ENCODE results near the gene TACR2. TPM values are rescaled to one million over a fixed set of nuclear protein-coding genes. Genes with fewer than 3 reads are reported as not detected.

TACR2 gene
- total and polyA plus RNA-seq, 7 donors, result 6.0 to 184 (median 162) TPM; not detected in 1

GRCh38 chr10:69412232-69412790, 4.4 kb downstream of the TACR2 start:
- Histone ChIP-seq H3K4me3 (peak overlapping the region in 2 of 4 donors; percentile 57 to 62), H3K4me1 (peaks cover 0 to 60% (median 50%) of the 10 kb centered on the region in 4 donors), H3K27ac (peak overlapping the region; percentile 88 to 97 (median 94)), H3K27me3 (no peaks in the 10 kb centered on the region), H3K36me3 (no peaks in the 10 kb centered on the region), H3K9me3 (no peaks in the 10 kb centered on the region)
- DNase-seq, result no peak
- TF ChIP-seq POLR2A (IDR thresholded peaks at IDR 0.05) (no peak), POLR2AphosphoS5 (IDR thresholded peaks at IDR 0.05) (no peak), CTCF (IDR thresholded peaks at IDR 0.05) (no peak), EP300 (IDR thresholded peaks at IDR 0.05) (no peak)
- intact Hi-C loops (cut with DNase I), result no loop called here
- 75 to 86% methylated on average over 3 of the region's 3 CpGs for WGBS, 2 donors

- H3K4me3 ChIP-seq, result peak overlapping the region in 2 of 4 donors; percentile 57 to 62
- no peaks in the 10 kb centered on the region for H3K9me3 ChIP-seq
- intact Hi-C loops (cut with DNase I), result no loop called here
- peaks cover 0 to 68% (median 55%) of the 10 kb centered on the region in 4 donors for H3K4me1 ChIP-seq
- H3K27me3 ChIP-seq, result no peaks in the 10 kb centered on the region
- 58 to 74% methylated on average over 4 of the region's 4 CpGs for WGBS, 2 donors
- TF ChIP-seq POLR2AphosphoS5 (IDR thresholded peaks at IDR 0.05) (peak in 2 of 4 donors; percentile 39 to 56), CTCF (IDR thresholded peaks at IDR 0.05) (no peak), EP300 (IDR thresholded peaks at IDR 0.05) (peak in 2 of 4 donors; percentile 47 to 66), POLR2A (IDR thresholded peaks at IDR 0.05) (no peak)
- H3K27ac ChIP-seq, result peak overlapping the region; percentile 88 to 97 (median 94)
- H3K36me3 ChIP-seq, result peaks cover 0 to 6% (median 2%) of the 10 kb centered on the region in 4 donors
- DNase-seq, result peak; percentile 72
These were observed 5.2 kb downstream of the TACR2 start for GRCh38 chr10:69411476-69411875.

- H3K9me3 ChIP-seq, result no peaks in the 10 kb centered on the region
- peaks cover 0 to 16% (median 7%) of the 10 kb centered on the region in 4 donors for H3K36me3 ChIP-seq
- 83 to 91% methylated on average over 10 of the region's 10 CpGs for WGBS, 2 donors
- H3K4me3 ChIP-seq, result no peak overlapping the region
- no peaks in the 10 kb centered on the region for H3K27me3 ChIP-seq
- H3K27ac ChIP-seq, result peak overlapping the region; percentile 88 to 97 (median 94)
- no peak for DNase-seq
- TF ChIP-seq POLR2A (IDR thresholded peaks at IDR 0.05) (no peak), CTCF (IDR thresholded peaks at IDR 0.05) (no peak), POLR2AphosphoS5 (IDR thresholded peaks at IDR 0.05) (peak in 2 of 4 donors; percentile 32 to 63), EP300 (IDR thresholded peaks at IDR 0.05) (peak in 3 of 4 donors; percentile 49 to 86 (median 50))
- peaks cover 0 to 78% (median 64%) of the 10 kb centered on the region in 4 donors for H3K4me1 ChIP-seq
- intact Hi-C loops (cut with DNase I), result no loop called here
These were observed 6.2 kb downstream of the TACR2 start for GRCh38 chr10:69410487-69410886.

- Histone ChIP-seq H3K27ac (peak overlapping the region; percentile 88 to 97 (median 94)), H3K36me3 (peaks cover 2 to 21% (median 9%) of the 10 kb centered on the region in 4 donors), H3K4me3 (no peak overlapping the region), H3K4me1 (peaks cover 0 to 81% (median 66%) of the 10 kb centered on the region in 4 donors), H3K27me3 (no peaks in the 10 kb centered on the region), H3K9me3 (no peaks in the 10 kb centered on the region)
- no peak for DNase-seq
- intact Hi-C loops (cut with DNase I), result loop anchor here (10.0 kb wide), 1 partner anchor 225 kb away; the partner anchor contains the start of gene FAM241B
- TF ChIP-seq POLR2AphosphoS5 (IDR thresholded peaks at IDR 0.05), result peak; percentile 32 to 77 (median 40)
- TF ChIP-seq POLR2A (IDR thresholded peaks at IDR 0.05), result no peak
- no peak for TF ChIP-seq CTCF (IDR thresholded peaks at IDR 0.05)
- TF ChIP-seq EP300 (IDR thresholded peaks at IDR 0.05), result peak in 2 of 4 donors; percentile 33 to 74
- WGBS, 2 donors, result 49 to 76% methylated on average over 6 of the region's 6 CpGs
These were observed 6.8 kb downstream of the TACR2 start for GRCh38 chr10:69409968-69410367.

Data from sigmoid colon (tissue), 7 donors.